Measurements from ENCODE around the gene ZFP1.
"Not testable (repeated sequence)": the region's sequence is repeated elsewhere in the genome, so short reads cannot be mapped to it uniquely, and the experiment has no call there.

The ZFP1 gene

GRCh38 chr16:75205961-75206748 is 57.8 kb downstream of the ZFP1 start:
- DNase-seq, result not testable (repeated sequence)

- DNase-seq, result no peak
Measured at GRCh38 chr16:75206749-75207451, 58.6 kb downstream of the ZFP1 start, which contains the start of gene CTRB2. TSS of gene CTRB2 (minus strand) at chr16:75207161. CDS start at chr16:75207141, 20 bp downstream.

GRCh38 chr16:75207831-75208230 is 59.5 kb downstream of the ZFP1 start:
- DNase-seq, result no peak

- DNase-seq, result no peak
Measured at GRCh38 chr16:75208242-75208825, 60.0 kb downstream of the ZFP1 start.

GRCh38 chr16:75208861-75209505 is 60.7 kb downstream of the ZFP1 start:
- DNase-seq, result no peak

GRCh38 chr16:75209514-75209913 is 61.2 kb downstream of the ZFP1 start:
- DNase-seq, result not testable (repeated sequence)

GRCh38 chr16:75209944-75210343 is 61.6 kb downstream of the ZFP1 start:
- no peak for DNase-seq

- not testable (repeated sequence) for DNase-seq
Measured at GRCh38 chr16:75211286-75211685, 63.0 kb downstream of the ZFP1 start.

- DNase-seq, result no peak
Measured at GRCh38 chr16:75216127-75216526, 67.8 kb downstream of the ZFP1 start.

- no peak for DNase-seq
Measured at GRCh38 chr16:75216576-75216975, 68.3 kb downstream of the ZFP1 start.

- DNase-seq, result no peak
Measured at GRCh38 chr16:75217389-75217851, 69.1 kb downstream of the ZFP1 start.

- DNase-seq, result no peak
Measured at GRCh38 chr16:75218256-75219076, 70.1 kb downstream of the ZFP1 start, which contains the start of gene CTRB1. TSS of gene CTRB1 (plus strand) at chr16:75218988. CDS start at chr16:75219008, 20 bp downstream.

GRCh38 chr16:75219088-75219487 is 70.8 kb downstream of the ZFP1 start:
- DNase-seq, result no peak

GRCh38 chr16:75219838-75220237 is 71.5 kb downstream of the ZFP1 start:
- DNase-seq, result no peak

All from NCI-H1694 (cell line).